ENCODE results near the gene CFAP157.

CFAP157 gene

GRCh38 chr9:127723444-127723843 lies 16.7 kb downstream of the CFAP157 start:
- no peak overlapping the region for H3K27ac ChIP-seq (ENCODE audit: insufficient read depth, low read depth, low read length, poor library complexity, severe bottlenecking)
- H3K36me3 ChIP-seq (ENCODE audit: control insufficient read depth, insufficient read depth, low read length): no peaks in the 10 kb centered on the region
- H3K4me1 ChIP-seq (ENCODE audit: control insufficient read depth, insufficient read depth, low read length): peaks cover 7% of the 10 kb centered on the region
- WGBS, 2 experiments: 90 to 95% methylated on average over 5 of the region's 5 CpGs
- no peaks in the 10 kb centered on the region for H3K9me3 ChIP-seq (ENCODE audit: control insufficient read depth, low read length)
- H3K27me3 ChIP-seq (ENCODE audit: control insufficient read depth, insufficient read depth, low read length, poor library complexity, severe bottlenecking): no peaks in the 10 kb centered on the region
- no peak overlapping the region for H3K4me3 ChIP-seq (ENCODE audit: insufficient read depth, low read depth, low read length)

GRCh38 chr9:127724012-127724411 lies 17.2 kb downstream of the CFAP157 start:
- no peak overlapping the region for H3K27ac ChIP-seq (ENCODE audit: insufficient read depth, low read depth, low read length, poor library complexity, severe bottlenecking)
- no peaks in the 10 kb centered on the region for H3K27me3 ChIP-seq (ENCODE audit: control insufficient read depth, insufficient read depth, low read length, poor library complexity, severe bottlenecking)
- no peaks in the 10 kb centered on the region for H3K36me3 ChIP-seq (ENCODE audit: control insufficient read depth, insufficient read depth, low read length)
- peaks cover 7% of the 10 kb centered on the region for H3K4me1 ChIP-seq (ENCODE audit: control insufficient read depth, insufficient read depth, low read length)
- no peaks in the 10 kb centered on the region for H3K9me3 ChIP-seq (ENCODE audit: control insufficient read depth, low read length)
- WGBS, 2 experiments: 84 to 85% methylated on average over 23 of the region's 23 CpGs
- H3K4me3 ChIP-seq (ENCODE audit: insufficient read depth, low read depth, low read length): no peak overlapping the region

GRCh38 chr9:127726871-127727270 lies 20.1 kb downstream of the CFAP157 start:
- no peaks in the 10 kb centered on the region for H3K9me3 ChIP-seq (ENCODE audit: control insufficient read depth, low read length)
- 86% methylated on average over 8 of the region's 8 CpGs for WGBS, 2 experiments

GRCh38 chr9:127728808-127729207 lies 22.0 kb downstream of the CFAP157 start:
- WGBS, 2 experiments: 92% methylated on average over 7 to 8 of the region's 8 CpGs
- no peaks in the 10 kb centered on the region for H3K36me3 ChIP-seq (ENCODE audit: control insufficient read depth, insufficient read depth, low read length)
- H3K27ac ChIP-seq (ENCODE audit: insufficient read depth, low read depth, low read length, poor library complexity, severe bottlenecking): no peak overlapping the region
- no peak overlapping the region for H3K4me3 ChIP-seq (ENCODE audit: insufficient read depth, low read depth, low read length)
- H3K27me3 ChIP-seq (ENCODE audit: control insufficient read depth, insufficient read depth, low read length, poor library complexity, severe bottlenecking): no peaks in the 10 kb centered on the region
- H3K4me1 ChIP-seq (ENCODE audit: control insufficient read depth, insufficient read depth, low read length): peaks cover 7% of the 10 kb centered on the region
- no peaks in the 10 kb centered on the region for H3K9me3 ChIP-seq (ENCODE audit: control insufficient read depth, low read length)

More at GRCh38 chr9:127726871-127727270, 20.1 kb downstream of the CFAP157 start:
- Histone ChIP-seq H3K36me3 (ENCODE audit: control insufficient read depth, insufficient read depth, low read length) (no peaks in the 10 kb centered on the region), H3K27ac (ENCODE audit: insufficient read depth, low read depth, low read length, poor library complexity, severe bottlenecking) (no peak overlapping the region), H3K4me1 (ENCODE audit: control insufficient read depth, insufficient read depth, low read length) (peaks cover 7% of the 10 kb centered on the region), H3K4me3 (ENCODE audit: insufficient read depth, low read depth, low read length) (no peak overlapping the region), H3K27me3 (ENCODE audit: control insufficient read depth, insufficient read depth, low read length, poor library complexity, severe bottlenecking) (no peaks in the 10 kb centered on the region)

- Histone ChIP-seq H3K9me3 (ENCODE audit: control insufficient read depth, low read length) (no peaks in the 10 kb centered on the region), H3K4me3 (ENCODE audit: insufficient read depth, low read depth, low read length) (no peak overlapping the region)
These were observed 22.9 kb downstream of the CFAP157 start for GRCh38 chr9:127729522-127730256.

GRCh38 chr9:127730262-127730661 lies 23.5 kb downstream of the CFAP157 start:
- H3K9me3 ChIP-seq (ENCODE audit: control insufficient read depth, low read length): no peaks in the 10 kb centered on the region
- H3K27ac ChIP-seq (ENCODE audit: insufficient read depth, low read depth, low read length, poor library complexity, severe bottlenecking): no peak overlapping the region
- 88 to 91% methylated on average over 9 of the region's 9 CpGs for WGBS, 2 experiments
- no peaks in the 10 kb centered on the region for H3K27me3 ChIP-seq (ENCODE audit: control insufficient read depth, insufficient read depth, low read length, poor library complexity, severe bottlenecking)
- no peaks in the 10 kb centered on the region for H3K36me3 ChIP-seq (ENCODE audit: control insufficient read depth, insufficient read depth, low read length)
- peaks cover 4% of the 10 kb centered on the region for H3K4me1 ChIP-seq (ENCODE audit: control insufficient read depth, insufficient read depth, low read length)
- no peak overlapping the region for H3K4me3 ChIP-seq (ENCODE audit: insufficient read depth, low read depth, low read length)

More at GRCh38 chr9:127729522-127730256, 22.9 kb downstream of the CFAP157 start:
- WGBS, 2 experiments: 90 to 91% methylated on average over 18 of the region's 18 CpGs
- Histone ChIP-seq H3K36me3 (ENCODE audit: control insufficient read depth, insufficient read depth, low read length) (no peaks in the 10 kb centered on the region), H3K27me3 (ENCODE audit: control insufficient read depth, insufficient read depth, low read length, poor library complexity, severe bottlenecking) (no peaks in the 10 kb centered on the region), H3K4me1 (ENCODE audit: control insufficient read depth, insufficient read depth, low read length) (peaks cover 4% of the 10 kb centered on the region), H3K27ac (ENCODE audit: insufficient read depth, low read depth, low read length, poor library complexity, severe bottlenecking) (no peak overlapping the region)

GRCh38 chr9:127730799-127731410 lies 24.1 kb downstream of the CFAP157 start:
- no peaks in the 10 kb centered on the region for H3K36me3 ChIP-seq (ENCODE audit: control insufficient read depth, insufficient read depth, low read length)
- H3K9me3 ChIP-seq (ENCODE audit: control insufficient read depth, low read length): no peaks in the 10 kb centered on the region
- H3K4me1 ChIP-seq (ENCODE audit: control insufficient read depth, insufficient read depth, low read length): peaks cover 4% of the 10 kb centered on the region
- H3K27me3 ChIP-seq (ENCODE audit: control insufficient read depth, insufficient read depth, low read length, poor library complexity, severe bottlenecking): no peaks in the 10 kb centered on the region
- no peak overlapping the region for H3K4me3 ChIP-seq (ENCODE audit: insufficient read depth, low read depth, low read length)
- WGBS, 2 experiments: 88 to 93% methylated on average over 9 of the region's 9 CpGs
- no peak overlapping the region for H3K27ac ChIP-seq (ENCODE audit: insufficient read depth, low read depth, low read length, poor library complexity, severe bottlenecking)

GRCh38 chr9:127731938-127732337 lies 25.1 kb downstream of the CFAP157 start:
- H3K27me3 ChIP-seq (ENCODE audit: control insufficient read depth, insufficient read depth, low read length, poor library complexity, severe bottlenecking): no peaks in the 10 kb centered on the region
- no peaks in the 10 kb centered on the region for H3K9me3 ChIP-seq (ENCODE audit: control insufficient read depth, low read length)
- H3K4me3 ChIP-seq (ENCODE audit: insufficient read depth, low read depth, low read length): no peak overlapping the region
- H3K4me1 ChIP-seq (ENCODE audit: control insufficient read depth, insufficient read depth, low read length): peaks cover 4% of the 10 kb centered on the region
- WGBS, 2 experiments: 91 to 93% methylated on average over 16 of the region's 16 CpGs
- H3K36me3 ChIP-seq (ENCODE audit: control insufficient read depth, insufficient read depth, low read length): no peaks in the 10 kb centered on the region
- H3K27ac ChIP-seq (ENCODE audit: insufficient read depth, low read depth, low read length, poor library complexity, severe bottlenecking): no peak overlapping the region

- Histone ChIP-seq H3K9me3 (ENCODE audit: control insufficient read depth, low read length) (no peaks in the 10 kb centered on the region), H3K4me3 (ENCODE audit: insufficient read depth, low read depth, low read length) (no peak overlapping the region), H3K27me3 (ENCODE audit: control insufficient read depth, insufficient read depth, low read length, poor library complexity, severe bottlenecking) (no peaks in the 10 kb centered on the region), H3K36me3 (ENCODE audit: control insufficient read depth, insufficient read depth, low read length) (no peaks in the 10 kb centered on the region), H3K27ac (ENCODE audit: insufficient read depth, low read depth, low read length, poor library complexity, severe bottlenecking) (no peak overlapping the region), H3K4me1 (ENCODE audit: control insufficient read depth, insufficient read depth, low read length) (peaks cover 4% of the 10 kb centered on the region)
- 95 to 96% methylated on average over 21 of the region's 21 CpGs for WGBS, 2 experiments
These were observed 25.7 kb downstream of the CFAP157 start for GRCh38 chr9:127732444-127732843.

- Histone ChIP-seq H3K27ac (ENCODE audit: insufficient read depth, low read depth, low read length, poor library complexity, severe bottlenecking) (no peak overlapping the region), H3K27me3 (ENCODE audit: control insufficient read depth, insufficient read depth, low read length, poor library complexity, severe bottlenecking) (no peaks in the 10 kb centered on the region), H3K4me3 (ENCODE audit: insufficient read depth, low read depth, low read length) (no peak overlapping the region), H3K9me3 (ENCODE audit: control insufficient read depth, low read length) (no peaks in the 10 kb centered on the region), H3K4me1 (ENCODE audit: control insufficient read depth, insufficient read depth, low read length) (peaks cover 4% of the 10 kb centered on the region), H3K36me3 (ENCODE audit: control insufficient read depth, insufficient read depth, low read length) (no peaks in the 10 kb centered on the region)
- WGBS, 2 experiments: 87 to 92% methylated on average over 2 of the region's 2 CpGs
These were observed 26.8 kb downstream of the CFAP157 start for GRCh38 chr9:127733614-127734013.
